B cell (primary cell): ENCODE data around the gene PIK3CB. TPM values are rescaled to one million over a fixed set of nuclear protein-coding genes. Genes with fewer than 3 reads are reported as not detected.
"Not testable (repeated sequence)": the region's sequence is repeated elsewhere in the genome, so short reads cannot be mapped to it uniquely, and the experiment has no call there.

Source experiments
- ATAC-seq: fragments of 200-7000 bp; cut with Tn5 transposase; one replicate; pipeline ENCODE4 v1.10.0; 2021; ENCODE audit warnings: low read depth, mild to moderate bottlenecking, moderate number of reproducible peaks, moderate library complexity
- CTCF ChIA-PET: fragments of 350-600 bp; sonication (Branson Sonifier 250); formaldehyde crosslinking; loops from one replicate; lab custom pipeline; 2021; ENCODE audit warnings: antibody characterized with exemption, inconsistent platforms; lab: Charles Lee
- POLR2A ChIA-PET: fragments of 350-600 bp; sonication (Branson Sonifier 250); formaldehyde crosslinking; loops from one replicate; lab custom pipeline; 2021; ENCODE audit warnings: antibody characterized with exemption; lab: Charles Lee
- DNase-seq: peaks from one replicate; pipeline ENCODE4 v3.0.0; 2013
- H2AFZ ChIP-seq: 2 replicates; pipeline ENCODE4 v1.6.1; 2012; ENCODE audit warnings: mild to moderate bottlenecking, low read depth, low read length; ENCODE audit not compliant: insufficient read depth, poor library complexity, severe bottlenecking
- H3K27ac ChIP-seq, 2 donors: 1 replicate in 1 of 2; 2 replicates in 1 of 2; pipeline ENCODE4 v1.5.1; 2012 to 2013; ENCODE audit warnings: low read length in 2 of 2, mild to moderate bottlenecking in 2 of 2, moderate library complexity in 1 of 2
- H3K27me3 ChIP-seq, 4 experiments: fragments of 200-600 bp in 1 of 4; sonication (generic) in 1 of 4; replicated peaks in 1 of 4; 1 replicate in 2 of 4; 2 replicates in 2 of 4; pipeline versions ENCODE4 v1.6.1 to v1.7.0; 2013 to 2016; ENCODE audit warnings: low read length in 3 of 4, mild to moderate bottlenecking in 2 of 4, mixed read lengths in 1 of 4, moderate library complexity in 1 of 4; ENCODE audit not compliant: insufficient read depth in 4 of 4, control insufficient read depth in 3 of 4; ENCODE audit errors: control extremely low read depth in 1 of 4
- H3K36me3 ChIP-seq, 2 experiments: replicated peaks in 1 of 2; 1 replicate in 1 of 2; 2 replicates in 1 of 2; pipeline versions ENCODE4 v1.6.1 to v1.7.1; 2013; ENCODE audit warnings: low read length in 1 of 2; ENCODE audit not compliant: insufficient read depth in 2 of 2, control insufficient read depth in 1 of 2; ENCODE audit errors: control extremely low read depth in 1 of 2, extremely low read depth in 1 of 2
- H3K4me1 ChIP-seq, 2 donors: fragments of 200-600 bp in 1 of 2; sonication (generic) in 1 of 2; 1 replicate in 1 of 2; 2 replicates in 1 of 2; pipeline versions ENCODE4 v1.5.1 to v1.6.1; 2013 to 2017; ENCODE audit warnings: low read length in 2 of 2; ENCODE audit not compliant: control insufficient read depth in 2 of 2, insufficient read depth in 2 of 2
- H3K4me2 ChIP-seq: replicated peaks from 2 replicates; pipeline ENCODE3; 2012; ENCODE audit warnings: mild to moderate bottlenecking, low read depth, low read length; ENCODE audit not compliant: poor library complexity, severe bottlenecking
- H3K4me3 ChIP-seq, 5 experiments: fragments of 200-600 bp in 1 of 5; sonication (generic) in 1 of 5; 1 replicate in 3 of 5; 2 replicates in 2 of 5; pipeline versions ENCODE4 v1.5.1 to v1.7.0; 2011 to 2016; ENCODE audit warnings: low read length in 4 of 5, mild to moderate bottlenecking in 4 of 5, low read depth in 2 of 5, control low read depth in 1 of 5, moderate library complexity in 1 of 5; ENCODE audit not compliant: insufficient read depth in 1 of 5; ENCODE audit errors: control extremely low read depth in 1 of 5, extremely low read depth in 1 of 5
- H3K79me2 ChIP-seq: fragments of 200-600 bp; sonication (generic); one replicate; pipeline ENCODE4 v1.6.0; 2016; ENCODE audit warnings: low read length; ENCODE audit not compliant: control insufficient read depth, insufficient read depth
- H3K9ac ChIP-seq: fragments of 200-600 bp; sonication (generic); 2 replicates; pipeline ENCODE4 v1.6.1; 2017; ENCODE audit warnings: mild to moderate bottlenecking, low read length, moderate library complexity
- H3K9me3 ChIP-seq, 3 donors: one replicate each; pipeline versions ENCODE4 v1.6.1 to v1.7.1; 2013; ENCODE audit warnings: low read length in 2 of 3; ENCODE audit not compliant: control insufficient read depth in 2 of 3, insufficient read depth in 1 of 3; ENCODE audit errors: control extremely low read depth in 1 of 3
- H4K20me1 ChIP-seq: 2 replicates; pipeline ENCODE4 v1.6.0; 2012; ENCODE audit warnings: mild to moderate bottlenecking, low read length; ENCODE audit not compliant: insufficient read depth, control insufficient read depth, poor library complexity, severe bottlenecking
- H3K27ac Mint-ChIP-seq: one replicate; pipeline ENCODE4 v1.8.0; 2021; ENCODE audit warnings: mixed read lengths
- H3K27me3 Mint-ChIP-seq: one replicate; pipeline ENCODE4 v1.8.0; 2021; ENCODE audit warnings: mixed read lengths
- H3K4me1 Mint-ChIP-seq: one replicate; pipeline ENCODE4 v1.8.0; 2021; ENCODE audit warnings: mixed read lengths
- H3K4me3 Mint-ChIP-seq: one replicate; pipeline ENCODE4 v1.8.0; 2021; ENCODE audit warnings: mixed read lengths
- H3K9me3 Mint-ChIP-seq: one replicate; pipeline ENCODE4 v1.8.0; 2022; ENCODE audit warnings: mixed read lengths; ENCODE audit not compliant: insufficient read depth
- CTCF ChIP-seq: fragments of 200-600 bp; IDR thresholded peaks from one replicate; pipeline ENCODE4 v1.8.0; 2022; ENCODE audit warnings: antibody characterized with exemption, mild to moderate bottlenecking
- EZH2 ChIP-seq: IDR thresholded peaks from 2 replicates; pipeline ENCODE4 v1.6.1; 2012; ENCODE audit warnings: borderline replicate concordance, low read depth, mild to moderate bottlenecking, moderate library complexity, low read length; ENCODE audit not compliant: insufficient read depth, poor library complexity, severe bottlenecking
- WGBS: methylation state at CpG from one replicate; pipeline ENCODE4 v1.1.5; 2013; ENCODE audit warnings: missing lambda C conversion rate; ENCODE audit not compliant: insufficient coverage; 5-methylcytosine and 5-hydroxymethylcytosine counted together
- intact Hi-C: fragments of 100-400 bp; cut with micrococcal nuclease; formaldehyde crosslinking; loops from one replicate; pipeline ENCODE4 v1.10.0; 2022
- polyA plus RNA-seq: library from polyadenylated mRNA; depleted of rRNA; stranded (reverse); fragments of >200 nt; gene quantifications from 2 replicates; pipeline ENCODE4 v1.2.3, GENCODE V29; 2012
- total RNA-seq, 2 donors: library from RNA; stranded (reverse); fragments of 120-200 nt in 1 of 2; gene quantifications; 1 replicate in 1 of 2; 2 replicates in 1 of 2; pipeline versions ENCODE4 v1.2.3 to v1.2.4, GENCODE V29; 2013 to 2022

Gene PIK3CB
- total and polyA plus RNA-seq, 2 donors (not counting 1 experiment from before 2014, with no cell fraction given), result 3.6 to 29.4 TPM

GRCh38 chr3:138824114-138824506 lies 10.6 kb downstream of the PIK3CB start:
- no peak for ATAC-seq
- no peak for TF ChIP-seq EZH2
- no peak for TF ChIP-seq CTCF
- Histone ChIP-seq H3K4me2 (no peak overlapping the region), H2AFZ (no peak overlapping the region), H3K27ac (no peak overlapping the region), H3K9ac (no peak overlapping the region), H3K9me3 (no peaks in the 10 kb centered on the region), H4K20me1 (no peaks in the 10 kb centered on the region), H3K4me3 (no peak overlapping the region), H3K36me3 (no peaks in the 10 kb centered on the region), H3K79me2 (peaks cover 28% of the 10 kb centered on the region), H3K4me1 (no peaks in the 10 kb centered on the region), H3K27me3 (no peaks in the 10 kb centered on the region)
- H3K9me3 Mint-ChIP-seq, result no peaks in the 10 kb centered on the region
- no CpG with 5 or more reads among the region's 1 CpG for WGBS
- no peak for DNase-seq
- CTCF ChIA-PET, result interaction anchor here (1.2 kb wide), 1 partner anchor 91 kb away, joined by 3 read pairs; no protein-coding TSS in a partner anchor
- H3K27me3 Mint-ChIP-seq, result no peaks in the 10 kb centered on the region
- no peak overlapping the region for H3K27ac Mint-ChIP-seq
- intact Hi-C loops, result no loop called here
- POLR2A ChIA-PET, result no interaction called here
- H3K4me3 Mint-ChIP-seq, result no peak overlapping the region
- H3K4me1 Mint-ChIP-seq, result no peaks in the 10 kb centered on the region

DNA sequence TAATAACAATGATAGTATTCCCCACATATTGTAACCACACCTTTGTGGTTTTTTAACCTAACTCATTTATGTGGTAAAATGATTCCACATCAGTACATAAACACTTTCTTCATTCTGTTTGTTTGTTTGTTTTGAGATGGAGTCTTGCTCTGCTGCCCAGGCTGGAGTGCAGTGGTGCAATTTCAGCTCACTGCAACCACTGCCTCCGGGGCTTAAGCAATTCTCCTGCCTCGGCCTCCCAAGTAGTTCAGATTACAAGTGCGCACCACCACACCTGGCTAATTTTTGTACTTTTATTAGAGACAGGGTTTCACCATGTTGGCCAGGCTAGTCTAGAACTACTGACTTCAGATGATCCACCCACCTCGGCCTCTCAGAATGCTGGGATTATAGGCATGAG lies 14.3 kb downstream of the PIK3CB start:
- H3K4me3 ChIP-seq, intact Hi-C loops, H3K27ac ChIP-seq, ATAC-seq, H3K4me1 Mint-ChIP-seq, H3K9ac ChIP-seq, H3K27ac Mint-ChIP-seq, H3K9me3 ChIP-seq, H3K27me3 ChIP-seq, H3K4me3 Mint-ChIP-seq, H3K36me3 ChIP-seq, H3K4me1 ChIP-seq, H2AFZ ChIP-seq, H3K27me3 Mint-ChIP-seq, CTCF ChIA-PET, DNase-seq, H3K4me2 ChIP-seq, POLR2A ChIA-PET, H3K9me3 Mint-ChIP-seq, H4K20me1 ChIP-seq: not testable (repeated sequence)
- peaks cover 38% of the 10 kb centered on the region for H3K79me2 ChIP-seq
- WGBS, result 100% methylated on average over 4 of the region's 4 CpGs
